Neural cell (in vitro differentiated cells): ENCODE data around the gene DSCAML1. TPM values are rescaled to one million over a fixed set of nuclear protein-coding genes. Genes with fewer than 3 reads are reported as not detected.

ENCODE experiments used
- H2AFZ ChIP-seq: fragments of 200-600, 300-800 bp; sonication (generic), shearing (Covaris generic); 2 replicates; pipeline ENCODE4 v1.6.0; 2014; ENCODE audit warnings: low read depth, mild to moderate bottlenecking, antibody characterized with exemption, low read length, moderate library complexity
- H3F3A ChIP-seq: fragments of 200-600 bp; shearing (Covaris generic); 2 replicates; pipeline ENCODE4 v1.6.1; 2016; ENCODE audit warnings: mild to moderate bottlenecking, moderate library complexity, mixed read lengths, antibody characterized with exemption, low read length; ENCODE audit not compliant: insufficient read depth, poor library complexity, severe bottlenecking
- H3K27ac ChIP-seq: fragments of 200-600, 300-800 bp; sonication (generic), shearing (Covaris generic); 2 replicates; pipeline ENCODE4 v1.5.1; 2014; ENCODE audit warnings: mild to moderate bottlenecking, low read length, moderate library complexity
- H3K27me3 ChIP-seq: fragments of 300-800, 200-600 bp; sonication (generic), shearing (Covaris generic); 2 replicates; pipeline ENCODE4 v1.6.0; 2014; ENCODE audit warnings: mild to moderate bottlenecking, low read depth, low read length, moderate library complexity; ENCODE audit not compliant: insufficient read depth
- H3K36me3 ChIP-seq: fragments of 300-800, 200-600 bp; sonication (generic), shearing (Covaris generic); 2 replicates; pipeline ENCODE4 v1.5.1; 2014; ENCODE audit warnings: mild to moderate bottlenecking, antibody characterized with exemption, low read length, moderate library complexity; ENCODE audit not compliant: insufficient read depth
- H3K4me2 ChIP-seq: fragments of 300-800, 200-600 bp; sonication (generic), shearing (Covaris generic); 2 replicates; pipeline ENCODE4 v1.6.0; 2014; ENCODE audit warnings: mild to moderate bottlenecking, low read length
- H3K4me3 ChIP-seq: fragments of 300-800, 200-600 bp; sonication (generic), shearing (Covaris generic); 2 replicates; pipeline ENCODE4 v1.5.1; 2014; ENCODE audit warnings: mild to moderate bottlenecking, low read length, moderate library complexity
- H3K79me2 ChIP-seq: fragments of 200-600 bp; shearing (Covaris generic); replicated peaks from 2 replicates; pipeline ENCODE4 v1.6.0; 2014; ENCODE audit warnings: mild to moderate bottlenecking, low read length, moderate library complexity; ENCODE audit not compliant: insufficient read depth
- H3K9ac ChIP-seq: fragments of 300-800, 200-600 bp; sonication (generic), shearing (Covaris generic); 2 replicates; pipeline ENCODE4 v1.6.1; 2016; ENCODE audit warnings: mild to moderate bottlenecking, low read length, mixed read lengths
- H3K9me2 ChIP-seq: fragments of 200-600 bp; shearing (Covaris generic); 2 replicates; pipeline ENCODE4 v1.6.1; 2016; ENCODE audit warnings: mild to moderate bottlenecking, low read length, mixed read lengths; ENCODE audit not compliant: insufficient read depth
- H3K9me3 ChIP-seq: fragments of 200-600, 300-800 bp; sonication (generic), shearing (Covaris generic); 2 replicates; pipeline ENCODE4 v1.6.1; 2016; ENCODE audit warnings: mild to moderate bottlenecking, mixed run types, low read length, moderate library complexity, mixed read lengths
- H4K20me1 ChIP-seq: fragments of 200-600 bp; shearing (Covaris generic); 2 replicates; pipeline ENCODE4 v1.6.1; 2016; ENCODE audit warnings: mild to moderate bottlenecking, mixed run types; ENCODE audit not compliant: insufficient read depth
- CTCF ChIP-seq: fragments of 450-650 bp; IDR thresholded peaks from 2 replicates; pipeline ENCODE4 v1.5.1; 2014; ENCODE audit warnings: antibody characterized with exemption, mild to moderate bottlenecking, moderate library complexity; ENCODE audit not compliant: poor library complexity, severe bottlenecking
- EP300 ChIP-seq: fragments of 450-650 bp; conservative IDR thresholded peaks from 2 replicates; pipeline ENCODE4 v1.6.1; 2014; ENCODE audit warnings: antibody characterized with exemption, mild to moderate bottlenecking, moderate library complexity; ENCODE audit not compliant: poor library complexity, severe bottlenecking
- EZH2 ChIP-seq: fragments of 200-600, 300-800 bp; shearing (Covaris generic), sonication (generic); IDR thresholded peaks from 2 replicates; pipeline ENCODE4 v1.6.1; 2014; ENCODE audit warnings: antibody characterized with exemption, low read length, borderline replicate concordance, mild to moderate bottlenecking; ENCODE audit not compliant: insufficient read depth, poor library complexity, severe bottlenecking
- MXI1 ChIP-seq: fragments of 450-650 bp; conservative IDR thresholded peaks from 2 replicates; pipeline ENCODE4 v1.6.1; 2014; ENCODE audit warnings: antibody characterized with exemption, mild to moderate bottlenecking; ENCODE audit not compliant: poor library complexity, severe bottlenecking
- POLR2AphosphoS5 ChIP-seq: IDR thresholded peaks from 2 replicates; pipeline ENCODE4 v1.6.1; 2012
- RAD21 ChIP-seq: fragments of 450-650 bp; conservative IDR thresholded peaks from 2 replicates; pipeline ENCODE4 v1.6.1; 2014; ENCODE audit warnings: antibody characterized with exemption, mild to moderate bottlenecking, moderate library complexity
- REST ChIP-seq: IDR thresholded peaks from 2 replicates; pipeline ENCODE4 v1.6.1; 2012; ENCODE audit warnings: borderline replicate concordance
- SMC3 ChIP-seq: fragments of 450-650 bp; conservative IDR thresholded peaks from 2 replicates; pipeline ENCODE4 v1.6.1; 2014; ENCODE audit warnings: antibody characterized with exemption, mild to moderate bottlenecking, moderate library complexity; ENCODE audit not compliant: poor library complexity
- TAF1 ChIP-seq: IDR thresholded peaks from 2 replicates; pipeline ENCODE4 v1.6.1; 2012; ENCODE audit warnings: low read depth
- polyA plus RNA-seq: library from polyadenylated mRNA; depleted of rRNA; stranded (reverse); fragments of >200 nt; gene quantifications from 2 replicates; pipeline ENCODE4 v1.2.3, GENCODE V29; 2014

The DSCAML1 gene
- polyA plus RNA-seq, 1 donor from 2014 or later = 1.3 TPM

GRCh38 chr11:117456027-117456720 is 340.8 kb downstream of the DSCAML1 start:
- Histone ChIP-seq H3K4me3 (no peak overlapping the region), H3F3A (no peaks in the 10 kb centered on the region), H4K20me1 (no peaks in the 10 kb centered on the region), H3K36me3 (no peaks in the 10 kb centered on the region), H3K27me3 (no peaks in the 10 kb centered on the region), H3K9me3 (no peaks in the 10 kb centered on the region), H3K9me2 (no peaks in the 10 kb centered on the region), H3K27ac (no peak overlapping the region), H3K4me2 (no peak overlapping the region), H2AFZ (no peak overlapping the region), H3K9ac (no peak overlapping the region), H3K79me2 (no peaks in the 10 kb centered on the region)
- TF ChIP-seq RAD21 = no peak
- TF ChIP-seq EZH2 = no peak
- no peak for TF ChIP-seq POLR2AphosphoS5
- no peak for TF ChIP-seq CTCF
- no peak for TF ChIP-seq EP300
- no peak for TF ChIP-seq REST
- no peak for TF ChIP-seq TAF1
- TF ChIP-seq MXI1 = no peak
- TF ChIP-seq SMC3 = no peak

GRCh38 chr11:117454564-117454917 is 342.5 kb downstream of the DSCAML1 start:
- no peak overlapping the region for H3K9ac ChIP-seq
- no peaks in the 10 kb centered on the region for H3K9me3 ChIP-seq
- H3F3A ChIP-seq = no peaks in the 10 kb centered on the region
- H3K4me3 ChIP-seq = no peak overlapping the region
- no peak for TF ChIP-seq SMC3
- no peak for TF ChIP-seq RAD21
- TF ChIP-seq MXI1 = no peak
- no peak for TF ChIP-seq CTCF
- TF ChIP-seq TAF1 = no peak
- TF ChIP-seq POLR2AphosphoS5 = no peak
- no peak for TF ChIP-seq EZH2
- H3K9me2 ChIP-seq = no peaks in the 10 kb centered on the region
- H3K36me3 ChIP-seq = no peaks in the 10 kb centered on the region
- no peak overlapping the region for H3K4me2 ChIP-seq
- H3K27ac ChIP-seq = no peak overlapping the region
- no peaks in the 10 kb centered on the region for H3K27me3 ChIP-seq
- H4K20me1 ChIP-seq = no peaks in the 10 kb centered on the region
- no peak overlapping the region for H2AFZ ChIP-seq
- H3K79me2 ChIP-seq = no peaks in the 10 kb centered on the region
